Activated CD8-positive, alpha-beta T cell treated with anti-CD3 and anti-CD28 coated beads, Interleukin-2, amount 10 ng/mL, durations not matched to agents 7 days and 5 days (primary cell): ENCODE measurements around the gene IGSF21. TPM values are rescaled to one million over a fixed set of nuclear protein-coding genes. Genes with fewer than 3 reads are reported as not detected.
"Not testable (repeated sequence)": the region's sequence is repeated elsewhere in the genome, so short reads cannot be mapped to it uniquely, and the experiment has no call there.

Experiments
- ATAC-seq: fragments of 150-1000 bp; cut with Tn5 transposase; one replicate; pipeline ENCODE4 v1.10.0; 2021; ENCODE audit warnings: moderate library complexity
- CTCF ChIA-PET: fragments of 350-600 bp; sonication (Branson Sonifier 250); formaldehyde crosslinking; loops from one replicate; lab custom pipeline; 2021; ENCODE audit warnings: antibody characterized with exemption; lab: Charles Lee
- POLR2A ChIA-PET: fragments of 350-600 bp; sonication (Branson Sonifier 250); formaldehyde crosslinking; loops from one replicate; lab custom pipeline; 2021; ENCODE audit warnings: antibody characterized with exemption; lab: Charles Lee
- DNase-seq: peaks from one replicate; pipeline ENCODE4 v3.0.0-alpha.2; 2020
- H3K27ac Mint-ChIP-seq: one replicate; pipeline ENCODE4 v1.8.0; 2021; ENCODE audit warnings: mild to moderate bottlenecking, mixed read lengths
- H3K27me3 Mint-ChIP-seq: one replicate; pipeline ENCODE4 v1.8.0; 2021; ENCODE audit warnings: low read depth, mixed read lengths
- H3K36me3 Mint-ChIP-seq: one replicate; pipeline ENCODE4 v1.8.0; 2021; ENCODE audit warnings: low read depth, mixed read lengths
- H3K4me1 Mint-ChIP-seq: one replicate; pipeline ENCODE4 v1.8.0; 2021; ENCODE audit warnings: low read depth, mixed read lengths
- H3K4me3 Mint-ChIP-seq: one replicate; pipeline ENCODE4 v1.8.0; 2021; ENCODE audit warnings: mild to moderate bottlenecking, mixed read lengths
- H3K9me3 Mint-ChIP-seq: one replicate; pipeline ENCODE4 v1.8.0; 2022; ENCODE audit warnings: mixed read lengths; ENCODE audit not compliant: insufficient read depth
- total RNA-seq, 2 experiments: library from RNA; stranded (reverse); gene quantifications; one replicate each; pipeline ENCODE4 v1.2.3, GENCODE V29; 2021

IGSF21 gene
- total RNA-seq, 2 experiments from 2014 or later, result not detected

DNA sequence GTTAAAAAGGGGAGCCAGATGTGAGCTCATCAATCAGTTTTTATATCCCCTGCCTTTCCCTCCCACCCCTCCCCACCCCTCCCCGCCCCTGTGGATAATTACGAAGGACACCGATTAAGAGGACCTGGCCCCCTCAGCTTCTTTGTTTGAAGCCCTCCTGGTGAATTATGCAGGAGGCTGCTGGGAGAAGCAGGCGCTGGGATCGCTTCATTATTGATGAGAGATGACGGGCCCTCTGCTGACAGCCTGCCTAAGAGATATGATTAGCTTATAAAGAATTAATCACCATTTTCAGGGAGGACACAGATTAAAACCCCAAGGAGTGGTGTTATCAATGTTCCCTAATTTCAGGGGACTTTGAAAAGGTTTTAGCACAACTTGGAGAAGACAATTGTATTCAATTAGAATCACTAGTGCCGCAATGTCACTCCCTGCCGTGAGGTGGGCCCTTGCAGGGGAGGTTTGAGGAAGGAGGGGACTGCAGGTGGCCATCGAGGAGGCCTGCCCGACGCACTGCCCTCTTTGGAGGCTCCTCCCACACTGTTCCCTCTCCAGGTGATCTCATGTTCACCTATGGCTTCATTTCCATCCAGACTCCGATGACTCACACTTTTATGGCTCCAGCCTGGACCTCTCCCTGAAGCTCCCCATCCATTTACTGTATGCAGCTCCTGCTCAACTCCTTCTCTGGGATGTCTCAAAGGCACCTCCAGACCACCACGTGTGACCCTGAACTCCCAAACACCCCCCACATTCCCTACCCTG, 306.1 kb downstream of the IGSF21 start:
- ATAC-seq (no peak), DNase-seq (no peak)
- peaks cover 4% of the 10 kb centered on the region for H3K27me3 Mint-ChIP-seq
- H3K36me3 Mint-ChIP-seq, result no peaks in the 10 kb centered on the region
- H3K4me3 Mint-ChIP-seq, result no peak overlapping the region
- ChIA-PET POLR2A (no interaction called here), CTCF (no interaction called here)
- no peaks in the 10 kb centered on the region for H3K4me1 Mint-ChIP-seq
- no peak overlapping the region for H3K27ac Mint-ChIP-seq
- H3K9me3 Mint-ChIP-seq, result no peaks in the 10 kb centered on the region

GRCh38 chr1:18414321-18414720, 306.7 kb downstream of the IGSF21 start:
- H3K27ac Mint-ChIP-seq, result no peak overlapping the region
- peaks cover 4% of the 10 kb centered on the region for H3K27me3 Mint-ChIP-seq
- no peaks in the 10 kb centered on the region for H3K4me1 Mint-ChIP-seq
- ATAC-seq (no peak), DNase-seq (no peak)
- H3K9me3 Mint-ChIP-seq, result no peaks in the 10 kb centered on the region
- ChIA-PET POLR2A (no interaction called here), CTCF (no interaction called here)
- no peak overlapping the region for H3K4me3 Mint-ChIP-seq
- no peaks in the 10 kb centered on the region for H3K36me3 Mint-ChIP-seq

GRCh38 chr1:18414872-18415447, 307.4 kb downstream of the IGSF21 start:
- Mint-ChIP-seq H3K27me3 (peaks cover 4% of the 10 kb centered on the region), H3K36me3 (no peaks in the 10 kb centered on the region), H3K9me3 (no peaks in the 10 kb centered on the region), H3K4me3 (no peak overlapping the region), H3K27ac (no peak overlapping the region), H3K4me1 (no peaks in the 10 kb centered on the region)
- ATAC-seq (no peak), DNase-seq (no peak)
- ChIA-PET POLR2A (interaction anchor here (0.6 kb wide), 1 partner anchor 110 kb away, joined by 3 read pairs; no protein-coding TSS in a partner anchor), CTCF (no interaction called here)

GRCh38 chr1:18415448-18416027, 307.9 kb downstream of the IGSF21 start:
- H3K27me3 Mint-ChIP-seq, result peaks cover 4% of the 10 kb centered on the region
- no peaks in the 10 kb centered on the region for H3K9me3 Mint-ChIP-seq
- ChIA-PET POLR2A (interaction anchor here (0.6 kb wide), 1 partner anchor 110 kb away, joined by 3 read pairs; no protein-coding TSS in a partner anchor), CTCF (no interaction called here)
- no peaks in the 10 kb centered on the region for H3K4me1 Mint-ChIP-seq
- ATAC-seq (no peak), DNase-seq (no peak)
- H3K36me3 Mint-ChIP-seq, result no peaks in the 10 kb centered on the region
- no peak overlapping the region for H3K27ac Mint-ChIP-seq
- H3K4me3 Mint-ChIP-seq, result no peak overlapping the region

GRCh38 chr1:18416126-18416525, 308.5 kb downstream of the IGSF21 start:
- CTCF ChIA-PET, H3K4me3 Mint-ChIP-seq, H3K4me1 Mint-ChIP-seq: not testable (repeated sequence)

DNA sequence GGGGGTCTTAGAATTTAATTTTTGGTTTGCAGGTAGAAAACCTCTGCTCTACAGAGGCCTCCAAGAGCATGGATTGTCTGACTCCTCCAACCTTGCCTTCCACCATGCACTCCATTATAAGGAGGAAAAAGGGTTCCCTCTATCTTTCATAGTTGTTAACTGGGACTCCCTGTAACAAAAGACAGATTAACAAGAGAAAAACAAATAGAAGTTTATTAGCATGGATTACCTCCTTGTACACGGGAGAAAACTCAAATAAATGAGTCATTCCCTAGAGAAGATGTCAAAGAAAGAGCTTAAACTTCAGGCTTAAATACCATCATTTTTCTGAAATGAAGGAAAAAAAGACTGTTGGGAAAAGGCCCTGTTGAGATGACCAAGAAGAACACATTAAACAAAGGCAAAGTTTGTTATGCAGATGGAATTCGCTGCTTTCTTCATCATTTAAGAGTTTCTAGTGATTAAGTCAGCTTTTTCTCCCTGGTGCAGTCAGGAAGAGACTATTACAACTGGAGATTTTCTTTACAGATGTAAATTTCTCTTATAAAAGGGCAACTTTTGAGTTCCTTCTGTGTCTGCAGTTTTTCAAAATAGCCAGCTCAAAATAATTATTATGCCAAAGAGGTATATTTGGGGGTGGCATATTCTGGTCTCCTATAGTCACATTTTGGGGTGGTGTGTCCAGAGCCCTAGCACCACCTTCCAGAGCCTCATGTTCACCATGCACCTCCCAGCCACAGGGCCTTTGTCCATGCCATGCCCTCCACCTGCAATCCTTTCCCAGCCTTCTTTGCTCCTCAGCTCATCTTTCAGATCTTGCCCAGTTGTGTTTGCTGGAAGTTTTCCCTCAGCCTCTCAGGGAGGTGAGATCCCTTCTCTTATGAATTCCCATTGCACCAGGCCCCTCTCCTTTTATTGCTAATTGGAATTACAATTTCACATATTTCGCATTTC, 310.0 kb downstream of the IGSF21 start:
- ChIA-PET CTCF (no interaction called here), POLR2A (no interaction called here)
- Mint-ChIP-seq H3K4me1 (no peaks in the 10 kb centered on the region), H3K27ac (no peak overlapping the region), H3K4me3 (no peak overlapping the region), H3K9me3 (no peaks in the 10 kb centered on the region), H3K27me3 (peaks cover 7% of the 10 kb centered on the region), H3K36me3 (no peaks in the 10 kb centered on the region)
- DNase-seq, result no peak
- ATAC-seq, result no peak

More at GRCh38 chr1:18416126-18416525, 308.5 kb downstream of the IGSF21 start:
- H3K27ac Mint-ChIP-seq, H3K36me3 Mint-ChIP-seq, DNase-seq, POLR2A ChIA-PET, H3K9me3 Mint-ChIP-seq, H3K27me3 Mint-ChIP-seq, ATAC-seq: not testable (repeated sequence)

DNA sequence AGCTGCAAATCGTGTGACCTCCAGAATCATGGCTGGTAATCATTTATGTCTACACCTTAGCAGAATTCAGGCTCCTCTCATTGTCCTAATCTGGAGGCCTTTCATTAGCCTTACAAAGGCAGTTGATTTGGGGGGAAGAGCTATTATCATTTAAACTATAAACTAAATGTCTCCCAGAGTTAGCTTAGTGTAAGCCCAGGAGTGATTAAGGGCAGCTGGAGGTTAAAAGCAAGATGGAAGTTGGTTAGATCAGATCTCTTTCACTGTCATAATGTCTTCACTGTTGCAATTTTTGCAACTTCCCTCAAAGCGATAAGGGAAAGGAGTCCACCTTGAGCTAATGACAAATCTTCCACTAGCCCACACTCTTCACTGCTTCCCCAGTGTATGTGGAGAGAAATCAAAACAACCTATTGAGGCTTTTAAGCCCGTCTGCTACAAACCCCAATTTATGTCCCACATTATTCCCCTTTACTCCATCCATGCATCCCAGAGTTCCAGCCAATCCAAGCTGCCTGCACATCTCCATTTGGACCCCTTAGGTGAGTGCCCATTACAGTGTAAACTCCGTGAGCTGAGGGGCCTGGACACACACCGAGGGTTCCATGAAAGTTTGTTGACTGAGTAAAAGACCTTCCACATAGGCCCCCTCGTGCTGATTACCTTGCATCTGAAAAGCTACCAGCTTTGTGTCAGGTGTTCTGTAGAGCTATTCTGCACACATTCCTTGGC, 311.7 kb downstream of the IGSF21 start:
- no peak for ATAC-seq
- ChIA-PET POLR2A (no interaction called here), CTCF (no interaction called here)
- Mint-ChIP-seq H3K9me3 (no peaks in the 10 kb centered on the region), H3K36me3 (no peaks in the 10 kb centered on the region), H3K27ac (no peak overlapping the region), H3K27me3 (peaks cover 7% of the 10 kb centered on the region), H3K4me3 (no peak overlapping the region), H3K4me1 (no peaks in the 10 kb centered on the region)
- no peak for DNase-seq

GRCh38 chr1:18419845-18420184, 312.2 kb downstream of the IGSF21 start:
- no peaks in the 10 kb centered on the region for H3K4me1 Mint-ChIP-seq
- POLR2A ChIA-PET, result no interaction called here

DNA sequence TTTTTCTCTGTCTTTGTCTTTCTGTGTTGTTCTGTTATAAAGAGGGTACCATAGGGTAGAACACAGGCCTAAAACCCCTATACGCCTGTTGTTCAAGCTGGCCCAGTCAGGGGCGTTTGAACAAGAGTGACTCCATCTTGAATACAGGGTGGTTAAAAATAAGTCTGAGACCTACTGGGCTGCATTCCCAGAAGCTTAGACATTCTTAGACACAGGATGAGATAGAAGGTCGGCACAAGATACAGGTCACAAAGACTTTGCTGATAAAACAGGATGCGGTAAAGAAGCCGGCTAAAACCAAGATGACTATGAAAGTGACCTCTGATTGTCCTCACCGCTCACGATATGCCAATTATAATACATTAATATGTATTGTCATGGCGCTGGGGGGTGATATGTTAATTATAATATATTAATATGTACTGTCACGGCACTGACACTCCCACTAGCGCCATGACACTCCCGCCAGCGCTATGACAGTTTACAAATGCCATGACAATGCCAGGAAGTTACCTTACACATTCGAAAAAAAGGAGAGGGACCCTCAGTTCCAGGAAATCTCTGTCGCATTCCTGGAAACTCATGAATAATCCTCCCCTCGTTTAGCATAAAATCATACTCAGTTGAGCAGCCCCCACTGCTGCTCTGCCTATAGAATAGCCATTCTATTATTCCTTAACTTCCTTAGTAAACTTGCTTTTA, 314.6 kb downstream of the IGSF21 start:
- H3K9me3 Mint-ChIP-seq, result no peaks in the 10 kb centered on the region
- no peak for DNase-seq
- ATAC-seq, result no peak
- ChIA-PET CTCF (no interaction called here), POLR2A (no interaction called here)
- peaks cover 7% of the 10 kb centered on the region for H3K27me3 Mint-ChIP-seq
- H3K4me1 Mint-ChIP-seq, result no peaks in the 10 kb centered on the region
- H3K36me3 Mint-ChIP-seq, result no peaks in the 10 kb centered on the region
- H3K27ac Mint-ChIP-seq, result no peak overlapping the region
- no peak overlapping the region for H3K4me3 Mint-ChIP-seq

More at GRCh38 chr1:18419845-18420184, 312.2 kb downstream of the IGSF21 start:
- no peak for ATAC-seq
- Mint-ChIP-seq H3K27me3 (peaks cover 7% of the 10 kb centered on the region), H3K36me3 (no peaks in the 10 kb centered on the region), H3K9me3 (no peaks in the 10 kb centered on the region), H3K27ac (no peak overlapping the region), H3K4me3 (no peak overlapping the region)
- CTCF ChIA-PET, result no interaction called here
- no peak for DNase-seq

DNA sequence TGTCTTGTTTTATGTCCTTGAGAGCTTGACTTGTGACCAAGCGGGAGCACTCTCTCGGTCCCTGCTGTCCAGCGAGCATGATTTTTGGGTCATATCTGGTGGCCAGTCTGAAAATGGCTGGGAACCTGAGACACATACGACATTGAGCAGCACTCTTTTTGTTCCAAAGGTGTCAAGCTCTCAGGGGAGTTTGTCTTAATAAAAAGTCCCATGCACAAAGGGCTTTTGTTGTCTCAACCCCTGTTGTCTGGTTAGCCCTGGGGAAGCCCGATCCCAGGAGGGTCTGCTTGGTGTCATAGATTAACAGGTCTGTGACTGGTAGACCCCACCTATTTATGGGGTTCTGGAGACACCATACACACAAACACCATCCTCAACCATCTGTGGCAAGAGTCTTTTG, 315.4 kb downstream of the IGSF21 start:
- no peaks in the 10 kb centered on the region for H3K9me3 Mint-ChIP-seq
- H3K27ac Mint-ChIP-seq, result no peak overlapping the region
- no peaks in the 10 kb centered on the region for H3K36me3 Mint-ChIP-seq
- DNase-seq, result no peak
- H3K4me3 Mint-ChIP-seq, result no peak overlapping the region
- ChIA-PET POLR2A (no interaction called here), CTCF (no interaction called here)
- H3K27me3 Mint-ChIP-seq, result peaks cover 7% of the 10 kb centered on the region
- no peak for ATAC-seq
- no peaks in the 10 kb centered on the region for H3K4me1 Mint-ChIP-seq

DNA sequence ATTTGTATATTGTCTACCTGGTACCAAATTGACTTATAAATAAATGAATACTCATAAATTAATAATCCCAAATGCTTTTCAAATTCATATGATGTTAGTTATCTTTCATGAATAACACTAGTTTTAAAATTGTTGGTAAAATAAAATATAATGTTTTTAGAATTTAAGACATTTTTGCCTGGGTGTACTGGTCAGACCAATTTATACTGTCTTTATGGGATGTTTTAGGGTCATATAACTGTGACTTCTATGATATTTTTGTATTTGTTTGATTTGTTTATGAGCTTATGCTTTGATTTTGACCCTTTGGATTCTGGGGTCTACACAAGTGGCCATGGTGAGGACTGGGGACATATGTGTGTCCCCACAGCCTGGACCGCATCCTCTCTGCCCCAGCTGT, 319.0 kb downstream of the IGSF21 start:
- no peak overlapping the region for H3K4me3 Mint-ChIP-seq
- DNase-seq (no peak), ATAC-seq (no peak)
- POLR2A ChIA-PET, result no interaction called here
- no peaks in the 10 kb centered on the region for H3K4me1 Mint-ChIP-seq
- CTCF ChIA-PET, result no interaction called here
- H3K36me3 Mint-ChIP-seq, result no peaks in the 10 kb centered on the region
- no peaks in the 10 kb centered on the region for H3K27me3 Mint-ChIP-seq
- no peaks in the 10 kb centered on the region for H3K9me3 Mint-ChIP-seq
- no peak overlapping the region for H3K27ac Mint-ChIP-seq
